ENCODE results near the gene SLC35D2. TPM values are rescaled to one million over a fixed set of nuclear protein-coding genes. Genes with fewer than 3 reads are reported as not detected.

Gene SLC35D2
- total RNA-seq, 2 experiments from 2014 or later, result 0.44 to 1.4 TPM

DNA sequence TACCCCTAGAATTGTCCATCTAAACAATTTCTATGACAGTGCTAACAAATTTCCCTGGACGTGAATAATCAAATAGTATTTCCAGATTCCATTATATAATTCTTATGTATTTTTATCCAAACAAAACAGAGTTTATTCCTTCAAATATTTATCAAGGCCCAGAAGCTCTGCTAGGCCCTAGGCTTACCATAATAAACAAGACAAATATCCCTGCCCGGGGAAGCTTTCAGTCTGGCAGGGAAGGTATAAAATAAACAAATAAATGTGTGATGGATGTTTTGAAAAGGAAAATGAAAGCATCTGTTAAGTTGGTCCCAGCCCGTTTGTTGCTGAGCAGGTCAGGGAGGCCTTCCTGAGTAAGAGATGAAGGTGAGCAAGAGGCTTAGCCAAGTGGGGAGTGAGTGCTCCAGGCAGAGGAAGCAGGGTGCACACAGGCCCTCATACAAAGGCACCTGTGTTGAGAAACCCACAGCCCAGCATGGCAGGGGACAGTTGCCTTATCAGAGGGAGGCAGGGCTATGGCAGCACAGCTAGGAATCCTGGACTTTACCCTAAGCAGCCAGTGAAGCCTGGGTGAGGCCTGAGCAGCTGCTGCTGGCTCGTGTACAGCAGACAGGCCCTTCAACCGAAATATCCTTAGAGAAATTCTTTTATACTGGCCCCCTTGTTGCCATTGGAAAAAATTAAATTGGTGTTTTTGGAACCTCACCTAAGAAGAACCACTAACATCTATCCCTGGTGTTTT is 7.7 kb upstream of the SLC35D2 start:
- Histone ChIP-seq H4K20me1 (ENCODE audit: insufficient read depth, low read length) (no peaks in the 10 kb centered on the region), H3K36me3 (ENCODE audit: insufficient read depth, low read length) (peaks cover 98% of the 10 kb centered on the region), H3K4me2 (ENCODE audit: low read length) (no peak overlapping the region), H3K9me3 (ENCODE audit: low read length) (no peaks in the 10 kb centered on the region), H3K4me1 (ENCODE audit: insufficient read depth, low read length, poor library complexity, severe bottlenecking) (no peaks in the 10 kb centered on the region), H3K4me3 (ENCODE audit: low read depth, low read length, poor library complexity, severe bottlenecking) (no peak overlapping the region), H3K79me2 (ENCODE audit: insufficient read depth, low read depth, low read length) (peaks cover 25% of the 10 kb centered on the region; the same call in 1 of the 2 replicates), H3K27ac (ENCODE audit: low read depth, low read length, poor library complexity, severe bottlenecking) (no peak overlapping the region), H3K9me2 (ENCODE audit: insufficient read depth, low read length) (no peaks in the 10 kb centered on the region), H2AFZ (ENCODE audit: low read length) (no peak overlapping the region)
- BruUV-seq (replicated peaks), result no TSS peak
- ChIA-PET POLR2A (interaction anchor here (0.7 kb wide), 1 partner anchor 39 kb away, joined by 3 read pairs; no protein-coding TSS in a partner anchor), CTCF (ENCODE audit: unreplicated experiment) (no interaction called here)
- DNase-seq (ENCODE audit: low spot score), result no peak
- TF ChIP-seq EZH2phosphoT487 (IDR thresholded peaks at IDR 0.05; ENCODE audit: borderline replicate concordance, low read depth, low read length), result no peak
- TF ChIP-seq, protein P1, sequence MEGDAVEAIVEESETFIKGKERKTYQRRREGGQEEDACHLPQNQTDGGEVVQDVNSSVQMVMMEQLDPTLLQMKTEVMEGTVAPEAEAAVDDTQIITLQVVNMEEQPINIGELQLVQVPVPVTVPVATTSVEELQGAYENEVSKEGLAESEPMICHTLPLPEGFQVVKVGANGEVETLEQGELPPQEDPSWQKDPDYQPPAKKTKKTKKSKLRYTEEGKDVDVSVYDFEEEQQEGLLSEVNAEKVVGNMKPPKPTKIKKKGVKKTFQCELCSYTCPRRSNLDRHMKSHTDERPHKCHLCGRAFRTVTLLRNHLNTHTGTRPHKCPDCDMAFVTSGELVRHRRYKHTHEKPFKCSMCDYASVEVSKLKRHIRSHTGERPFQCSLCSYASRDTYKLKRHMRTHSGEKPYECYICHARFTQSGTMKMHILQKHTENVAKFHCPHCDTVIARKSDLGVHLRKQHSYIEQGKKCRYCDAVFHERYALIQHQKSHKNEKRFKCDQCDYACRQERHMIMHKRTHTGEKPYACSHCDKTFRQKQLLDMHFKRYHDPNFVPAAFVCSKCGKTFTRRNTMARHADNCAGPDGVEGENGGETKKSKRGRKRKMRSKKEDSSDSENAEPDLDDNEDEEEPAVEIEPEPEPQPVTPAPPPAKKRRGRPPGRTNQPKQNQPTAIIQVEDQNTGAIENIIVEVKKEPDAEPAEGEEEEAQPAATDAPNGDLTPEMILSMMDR (conservative IDR thresholded peaks at IDR 0.05; ENCODE audit: low read length), result no peak
- intact Hi-C loops (cut with micrococcal nuclease; ENCODE audit: unreplicated experiment), result no loop called here

DNA sequence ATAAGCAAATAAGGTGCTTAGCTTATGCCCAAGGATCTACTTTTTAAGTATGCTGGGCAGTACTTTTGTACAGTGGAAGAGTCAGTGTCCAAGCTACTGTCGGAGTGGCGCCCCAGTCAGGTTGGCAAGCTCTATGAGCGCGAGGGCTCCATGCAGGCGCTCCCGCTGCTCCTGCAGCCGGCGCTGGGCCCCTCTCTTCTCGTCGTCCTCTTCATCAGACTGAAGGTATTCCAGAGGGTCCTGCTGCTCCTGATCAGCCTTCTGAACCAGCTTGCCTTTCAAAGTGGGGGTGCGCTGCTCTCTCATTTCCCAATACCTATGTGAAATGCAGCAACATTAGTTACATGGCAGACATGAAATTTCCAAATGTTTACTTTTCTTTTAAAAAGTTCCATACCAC is 4.6 kb upstream of the SLC35D2 start:
- no peaks in the 10 kb centered on the region for H3K4me1 ChIP-seq (ENCODE audit: insufficient read depth, low read length, poor library complexity, severe bottlenecking)
- no peak overlapping the region for H3K4me2 ChIP-seq (ENCODE audit: low read length)
- H3K27ac ChIP-seq (ENCODE audit: low read depth, low read length, poor library complexity, severe bottlenecking), result no peak overlapping the region
- DNase-seq (ENCODE audit: low spot score), result no peak
- no TSS peak for BruUV-seq (replicated peaks)
- POLR2A ChIA-PET, result interaction anchor here (3.0 kb wide), 1 partner anchor 11 kb away, joined by 8 read pairs; no protein-coding TSS in a partner anchor
- no peaks in the 10 kb centered on the region for H3K9me2 ChIP-seq (ENCODE audit: insufficient read depth, low read length)
- peaks cover 92% of the 10 kb centered on the region for H3K36me3 ChIP-seq (ENCODE audit: insufficient read depth, low read length)
- H4K20me1 ChIP-seq (ENCODE audit: insufficient read depth, low read length), result no peaks in the 10 kb centered on the region
- no peaks in the 10 kb centered on the region for H3K79me2 ChIP-seq (ENCODE audit: insufficient read depth, low read depth, low read length)
- CTCF ChIA-PET (ENCODE audit: unreplicated experiment), result no interaction called here
- no peak overlapping the region for H3K4me3 ChIP-seq (ENCODE audit: low read depth, low read length, poor library complexity, severe bottlenecking)
- no peaks in the 10 kb centered on the region for H3K9me3 ChIP-seq (ENCODE audit: low read length)
- intact Hi-C loops (cut with micrococcal nuclease; ENCODE audit: unreplicated experiment), result no loop called here
- no peak overlapping the region for H2AFZ ChIP-seq (ENCODE audit: low read length)
- TF ChIP-seq, protein P1 (conservative IDR thresholded peaks at IDR 0.05; ENCODE audit: low read length), result no peak
- no peak for TF ChIP-seq EZH2phosphoT487 (IDR thresholded peaks at IDR 0.05; ENCODE audit: borderline replicate concordance, low read depth, low read length)

DNA sequence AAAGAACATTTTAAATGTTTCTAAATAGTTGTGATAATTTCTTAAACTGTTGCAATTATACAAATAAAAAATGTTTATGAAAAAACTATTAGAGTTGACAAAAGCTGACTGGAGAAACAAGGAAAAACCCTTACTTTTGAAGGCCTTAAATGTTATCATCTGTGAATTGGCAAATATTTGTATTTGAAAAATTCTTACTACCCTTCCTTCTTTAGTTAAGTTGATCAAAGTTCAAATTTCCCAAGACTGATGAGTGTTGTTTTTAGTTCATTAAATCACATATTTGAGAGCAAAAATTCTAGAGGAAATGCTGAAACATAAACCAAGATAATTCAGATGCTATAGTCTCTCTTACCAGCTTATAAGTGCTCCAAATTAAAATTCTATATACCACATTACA is 2.6 kb upstream of the SLC35D2 start:
- Histone ChIP-seq H3K36me3 (ENCODE audit: insufficient read depth, low read length) (peaks cover 85% of the 10 kb centered on the region), H4K20me1 (ENCODE audit: insufficient read depth, low read length) (no peaks in the 10 kb centered on the region), H3K4me2 (ENCODE audit: low read length) (no peak overlapping the region), H3K9me2 (ENCODE audit: insufficient read depth, low read length) (no peaks in the 10 kb centered on the region), H3K4me3 (ENCODE audit: low read depth, low read length, poor library complexity, severe bottlenecking) (no peak overlapping the region), H2AFZ (ENCODE audit: low read length) (no peak overlapping the region), H3K27ac (ENCODE audit: low read depth, low read length, poor library complexity, severe bottlenecking) (no peak overlapping the region), H3K9me3 (ENCODE audit: low read length) (no peaks in the 10 kb centered on the region), H3K4me1 (ENCODE audit: insufficient read depth, low read length, poor library complexity, severe bottlenecking) (no peaks in the 10 kb centered on the region), H3K79me2 (ENCODE audit: insufficient read depth, low read depth, low read length) (no peaks in the 10 kb centered on the region)
- ChIA-PET POLR2A (interaction anchor here (0.7 to 3.0 kb wide), 2 partner anchors 13 to 460 kb away, joined by 4 to 8 read pairs; no protein-coding TSS in a partner anchor), CTCF (ENCODE audit: unreplicated experiment) (no interaction called here)
- no TSS peak for BruUV-seq (replicated peaks)
- TF ChIP-seq, protein P1 (conservative IDR thresholded peaks at IDR 0.05; ENCODE audit: low read length), result no peak
- TF ChIP-seq EZH2phosphoT487 (IDR thresholded peaks at IDR 0.05; ENCODE audit: borderline replicate concordance, low read depth, low read length), result no peak
- DNase-seq (ENCODE audit: low spot score), result no peak
- intact Hi-C loops (cut with micrococcal nuclease; ENCODE audit: unreplicated experiment), result no loop called here
